RWPE2 (cell line): ENCODE measurements around the gene OR56A3.
"Not testable (repeated sequence)": the region's sequence is repeated elsewhere in the genome, so short reads cannot be mapped to it uniquely, and the experiment has no call there.

Source experiments
- ATAC-seq: fragments of 200-7000 bp; cut with Tn5 transposase; 3 replicates; pipeline ENCODE4 v1.9.1; 2021; ENCODE audit warnings: low read depth
- DNase-seq: peaks from one replicate; pipeline ENCODE4 v3.0.0-alpha.2; 2020; ENCODE audit warnings: low spot score
- H3K27ac ChIP-seq: fragments of 450-650 bp; 2 replicates; pipeline ENCODE4 v1.5.1; 2017; ENCODE audit warnings: mild to moderate bottlenecking; ENCODE audit not compliant: poor library complexity, severe bottlenecking
- H3K27me3 ChIP-seq: fragments of 250-450 bp; sonication (Bioruptor Pico); 2 replicates; pipeline ENCODE4 v1.5.1; 2021; ENCODE audit warnings: mild to moderate bottlenecking, moderate library complexity; ENCODE audit not compliant: insufficient read depth, poor library complexity, severe bottlenecking
- H3K36me3 ChIP-seq: fragments of 250-450 bp; sonication (Bioruptor Pico); 2 replicates; pipeline ENCODE4 v1.5.1; 2020; ENCODE audit warnings: low read depth, mild to moderate bottlenecking, moderate library complexity
- H3K4me1 ChIP-seq: fragments of 250-450 bp; sonication (Bioruptor Pico); 2 replicates; pipeline ENCODE4 v1.5.1; 2021; ENCODE audit warnings: mild to moderate bottlenecking, moderate library complexity; ENCODE audit not compliant: insufficient read depth, poor library complexity, severe bottlenecking
- H3K4me3 ChIP-seq: fragments of 250-450 bp; sonication (Bioruptor Pico); 2 replicates; pipeline ENCODE4 v1.5.1; 2021; ENCODE audit warnings: mild to moderate bottlenecking, moderate library complexity; ENCODE audit not compliant: severe bottlenecking
- H3K9me3 ChIP-seq: fragments of 250-450 bp; sonication (Bioruptor Pico); 2 replicates; pipeline ENCODE4 v1.5.1; 2021; ENCODE audit warnings: mild to moderate bottlenecking, moderate library complexity; ENCODE audit not compliant: severe bottlenecking
- CTCF ChIP-seq: fragments of 450-650 bp; IDR thresholded peaks from one replicate; pipeline ENCODE4 v1.5.1; 2017; ENCODE audit warnings: mild to moderate bottlenecking, moderate library complexity; ENCODE audit not compliant: poor library complexity, severe bottlenecking

Gene OR56A3

GRCh38 chr11:5933116-5933515 is 8.9 kb upstream of the OR56A3 start:
- Histone ChIP-seq H3K27me3 (no peaks in the 10 kb centered on the region), H3K4me3 (no peak overlapping the region), H3K36me3 (no peaks in the 10 kb centered on the region), H3K9me3 (no peaks in the 10 kb centered on the region), H3K4me1 (no peaks in the 10 kb centered on the region), H3K27ac (no peak overlapping the region)
- DNase-seq (no peak), ATAC-seq (no peak)
- TF ChIP-seq CTCF = no peak

- ATAC-seq (no peak), DNase-seq (no peak)
- Histone ChIP-seq H3K27ac (no peak overlapping the region), H3K9me3 (no peaks in the 10 kb centered on the region), H3K4me1 (no peaks in the 10 kb centered on the region), H3K4me3 (no peak overlapping the region), H3K36me3 (no peaks in the 10 kb centered on the region), H3K27me3 (no peaks in the 10 kb centered on the region)
- TF ChIP-seq CTCF = no peak
These were observed 4.0 kb upstream of the OR56A3 start for GRCh38 chr11:5937868-5938602.

- no peak for TF ChIP-seq CTCF
- no peaks in the 10 kb centered on the region for H3K9me3 ChIP-seq
- no peaks in the 10 kb centered on the region for H3K4me1 ChIP-seq
- no peak for DNase-seq
- no peak overlapping the region for H3K4me3 ChIP-seq
- no peak overlapping the region for H3K27ac ChIP-seq
- ATAC-seq = no peak
- H3K27me3 ChIP-seq = no peaks in the 10 kb centered on the region
- H3K36me3 ChIP-seq = no peaks in the 10 kb centered on the region
These were observed 3.5 kb upstream of the OR56A3 start for GRCh38 chr11:5938603-5938965.

- no peaks in the 10 kb centered on the region for H3K27me3 ChIP-seq
- DNase-seq = no peak
- TF ChIP-seq CTCF = no peak
These were observed 1.3 kb upstream of the OR56A3 start for GRCh38 chr11:5940748-5941147.

GRCh38 chr11:5955586-5955985 is 13.5 kb downstream of the OR56A3 start:
- no peak overlapping the region for H3K27ac ChIP-seq
- no peak for TF ChIP-seq CTCF

More at GRCh38 chr11:5940748-5941147, 1.3 kb upstream of the OR56A3 start:
- no peaks in the 10 kb centered on the region for H3K4me1 ChIP-seq
- no peak overlapping the region for H3K4me3 ChIP-seq
- H3K9me3 ChIP-seq = no peaks in the 10 kb centered on the region
- no peak for ATAC-seq
- no peaks in the 10 kb centered on the region for H3K36me3 ChIP-seq
- H3K27ac ChIP-seq = no peak overlapping the region

GRCh38 chr11:5960704-5961320 is 18.8 kb downstream of the OR56A3 start:
- DNase-seq, H3K4me3 ChIP-seq, ATAC-seq, H3K27me3 ChIP-seq, H3K36me3 ChIP-seq, H3K4me1 ChIP-seq, H3K27ac ChIP-seq, H3K9me3 ChIP-seq: not testable (repeated sequence)

More at GRCh38 chr11:5955586-5955985, 13.5 kb downstream of the OR56A3 start:
- no peaks in the 10 kb centered on the region for H3K4me1 ChIP-seq
- no peaks in the 10 kb centered on the region for H3K27me3 ChIP-seq
- DNase-seq (no peak), ATAC-seq (no peak)
- no peaks in the 10 kb centered on the region for H3K9me3 ChIP-seq
- no peaks in the 10 kb centered on the region for H3K36me3 ChIP-seq
- no peak overlapping the region for H3K4me3 ChIP-seq
